Stimulated activated CD8-positive, alpha-beta memory T cell treated with anti-CD3 and anti-CD28 coated beads, Interleukin-12 subunit alpha, Interleukin-12 subunit beta, amount 100 ng/mL, for 1 hour (primary cell): ENCODE measurements around the gene ABCD3.
A peak's percentile ranks its signal among the peaks of the same experiment; 100 is the strongest.

Experiments used
- DNase-seq: peaks from one replicate; pipeline ENCODE4 v3.0.0-alpha.2; 2020; ENCODE audit warnings: low read depth

ABCD3 gene

GRCh38 chr1:94463056-94463764 is 45.0 kb downstream of the ABCD3 start:
- no peak for DNase-seq

GRCh38 chr1:94463765-94464330 is 45.7 kb downstream of the ABCD3 start:
- DNase-seq = no peak

- DNase-seq = no peak
Observed at GRCh38 chr1:94468708-94469107, 50.5 kb downstream of the ABCD3 start.

- DNase-seq = no peak
Observed at GRCh38 chr1:94471271-94471670, 53.1 kb downstream of the ABCD3 start.

- no peak for DNase-seq
Observed at GRCh38 chr1:94475232-94475631, 57.0 kb downstream of the ABCD3 start.

GRCh38 chr1:94479682-94480081 is 61.5 kb downstream of the ABCD3 start:
- no peak for DNase-seq

GRCh38 chr1:94481473-94481933 is 63.3 kb downstream of the ABCD3 start:
- DNase-seq = peak; percentile 2

GRCh38 chr1:94486990-94487389 is 68.8 kb downstream of the ABCD3 start:
- DNase-seq = no peak

GRCh38 chr1:94490556-94490955 is 72.4 kb downstream of the ABCD3 start:
- no peak for DNase-seq

- DNase-seq = no peak
Observed at GRCh38 chr1:94496076-94496755, 78.0 kb downstream of the ABCD3 start.

GRCh38 chr1:94501426-94501825 is 83.2 kb downstream of the ABCD3 start:
- no peak for DNase-seq

- no peak for DNase-seq
Observed at GRCh38 chr1:94501935-94502334, 83.7 kb downstream of the ABCD3 start.

GRCh38 chr1:94503153-94503552 is 85.0 kb downstream of the ABCD3 start:
- DNase-seq = no peak

- no peak for DNase-seq
Observed at GRCh38 chr1:94504601-94505000, 86.4 kb downstream of the ABCD3 start.

GRCh38 chr1:94512816-94513215 is 94.6 kb downstream of the ABCD3 start:
- no peak for DNase-seq

- no peak for DNase-seq
Observed at GRCh38 chr1:94514095-94514727, 96.0 kb downstream of the ABCD3 start.

- no peak for DNase-seq
Observed at GRCh38 chr1:94515296-94515947, 97.2 kb downstream of the ABCD3 start.

GRCh38 chr1:94519351-94519750 is 101.2 kb downstream of the ABCD3 start:
- DNase-seq = no peak

- DNase-seq = no peak
Observed at GRCh38 chr1:94522304-94522703, 104.1 kb downstream of the ABCD3 start.

- DNase-seq = no peak
Observed at GRCh38 chr1:94524531-94524930, 106.3 kb downstream of the ABCD3 start.

GRCh38 chr1:94526152-94526980 is 108.2 kb downstream of the ABCD3 start:
- DNase-seq = no peak
